ENCODE data around the gene PTMA. TPM values are rescaled to one million over a fixed set of nuclear protein-coding genes. Genes with fewer than 3 reads are reported as not detected.
A peak's percentile ranks its signal among the peaks of the same experiment; 100 is the strongest.

PTMA gene
- total RNA-seq, 1 experiment from 2014 or later, result 1,434 TPM

DNA sequence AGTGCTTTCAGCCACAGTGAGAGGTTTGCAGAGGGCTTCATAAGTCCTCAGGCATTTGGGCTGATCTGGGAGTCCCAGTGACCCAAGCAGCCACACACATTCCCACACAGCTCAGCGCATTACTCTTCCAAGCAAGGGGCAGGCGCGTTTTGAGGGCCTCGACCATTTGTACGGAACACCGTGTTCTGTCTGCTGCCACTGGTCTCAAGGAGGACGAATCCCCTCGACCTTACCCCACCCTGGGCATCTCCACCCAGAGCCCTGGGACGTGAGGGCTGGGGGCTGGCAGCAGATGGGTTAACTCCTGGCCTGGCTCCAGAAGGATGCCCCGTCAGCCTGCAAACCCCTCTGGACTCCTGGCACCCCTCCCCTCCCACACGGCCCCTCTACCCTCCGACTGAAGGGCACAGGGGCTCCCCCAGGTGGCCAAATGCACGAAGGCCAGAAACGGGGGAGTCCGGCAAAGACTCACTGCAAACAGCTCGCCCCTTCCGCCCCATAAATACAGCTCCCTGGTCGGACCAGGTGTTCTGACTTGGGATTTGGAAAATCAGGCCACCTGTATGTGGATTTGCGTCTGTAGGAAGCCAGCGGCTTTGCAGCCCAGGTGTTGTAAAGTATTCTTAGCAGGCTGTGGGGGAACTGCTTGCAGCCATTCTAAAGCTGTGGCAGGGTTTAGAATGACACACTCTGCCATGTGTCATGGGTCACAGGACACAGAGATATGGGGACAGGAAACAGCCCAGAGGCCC, 33.6 kb upstream of the PTMA start:
- DNase-seq (ENCODE audit: extremely low read depth, low read depth), result peak; percentile 57

DNA sequence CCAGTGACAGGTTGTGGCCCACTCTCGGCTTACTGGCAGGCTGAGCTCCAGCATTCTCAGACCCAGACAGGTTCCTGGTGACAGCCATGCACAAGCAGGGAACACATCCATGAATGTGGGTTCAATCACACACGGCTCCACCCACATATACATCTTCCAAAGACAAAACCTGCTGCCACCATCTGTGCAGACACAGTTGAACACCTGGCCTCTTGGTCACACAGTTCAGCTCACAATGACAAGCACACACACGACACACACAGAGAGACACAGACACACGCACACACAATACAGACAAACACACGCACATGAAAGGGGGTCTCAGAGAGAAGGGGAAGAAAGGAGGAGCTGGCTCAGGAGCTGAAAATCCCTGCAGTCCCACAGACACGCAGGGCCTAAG, 32.1 kb upstream of the PTMA start:
- DNase-seq (ENCODE audit: extremely low read depth, low read depth), result no peak

DNA sequence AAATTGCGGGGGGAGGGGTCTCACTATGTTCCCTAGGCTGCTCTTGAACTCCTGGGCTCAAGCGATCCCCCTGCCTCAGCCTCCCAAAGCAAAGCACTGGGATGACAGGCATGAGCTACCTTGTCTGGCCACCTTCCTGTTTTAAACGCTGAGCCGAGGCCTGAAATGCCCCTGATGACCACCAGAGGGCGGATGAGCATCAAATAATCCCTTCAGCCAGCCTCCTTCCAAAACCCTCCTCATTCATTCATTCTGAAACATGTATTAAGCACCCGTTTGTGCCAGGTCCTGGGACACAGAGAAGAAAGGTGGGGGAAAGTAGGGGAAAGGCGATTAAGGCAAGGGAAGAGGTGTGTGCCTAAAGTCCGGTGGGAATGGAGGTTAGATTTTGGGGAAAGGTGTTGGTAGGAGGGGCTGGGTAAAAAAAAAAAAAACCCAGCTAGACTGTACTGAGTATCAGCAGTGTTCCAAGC, 30.7 kb upstream of the PTMA start:
- peak; percentile 82 for DNase-seq (ENCODE audit: extremely low read depth, low read depth)

DNA sequence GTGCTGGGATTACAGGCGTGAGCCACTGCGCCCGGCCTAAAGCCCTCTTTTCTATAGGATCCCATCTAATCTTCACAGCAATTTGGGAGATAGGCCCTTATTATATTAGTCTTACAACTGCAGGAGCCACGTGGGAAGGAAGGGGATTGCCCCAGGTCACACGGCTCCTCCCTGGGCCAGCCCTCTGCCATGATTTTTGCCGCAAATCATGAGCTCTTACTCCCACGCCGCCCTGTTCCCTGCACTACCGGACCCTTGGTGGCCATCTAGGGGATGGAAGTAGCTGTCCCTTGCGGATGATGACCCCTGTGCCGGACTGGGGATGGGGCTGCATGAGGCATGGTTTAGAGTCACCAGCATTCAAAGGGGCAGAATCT, 28.4 kb upstream of the PTMA start:
- no peak for DNase-seq (ENCODE audit: extremely low read depth, low read depth)

DNA sequence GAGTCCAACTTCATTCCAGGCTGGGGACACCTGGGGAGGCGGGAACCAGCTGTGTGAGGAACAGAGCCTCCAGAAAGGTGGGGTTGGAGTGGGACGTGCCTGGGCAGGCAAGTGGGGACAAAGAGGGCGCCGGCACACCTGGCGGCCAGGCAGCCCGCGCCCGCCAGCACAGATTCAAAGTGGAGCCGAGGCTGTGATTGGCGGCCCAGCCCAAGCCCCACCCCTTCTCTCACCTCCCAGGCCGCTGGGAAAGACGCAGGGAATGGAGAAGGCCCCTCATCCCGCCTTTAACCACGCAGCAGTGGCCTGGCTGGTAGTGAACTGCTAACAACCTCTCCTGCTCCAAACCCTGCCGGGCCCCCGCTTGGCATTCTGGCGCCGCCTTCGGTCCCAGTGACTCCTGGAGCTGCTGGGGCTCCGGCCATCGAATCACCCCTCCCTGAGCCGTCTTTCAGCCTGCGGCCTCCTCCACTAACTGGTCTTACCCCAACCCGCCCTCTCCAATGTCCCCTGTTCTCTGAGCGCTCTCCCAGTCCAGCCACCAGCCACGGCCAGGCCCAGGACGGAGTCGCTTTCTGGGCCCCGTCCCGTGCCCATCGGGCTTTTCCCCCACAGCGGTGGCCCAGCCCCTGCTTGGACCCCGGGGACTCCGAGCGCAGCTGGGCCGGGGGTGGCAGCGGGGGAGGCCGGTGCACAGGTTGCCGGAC, 27.9 kb upstream of the PTMA start:
- DNase-seq (ENCODE audit: extremely low read depth, low read depth), result no peak

DNA sequence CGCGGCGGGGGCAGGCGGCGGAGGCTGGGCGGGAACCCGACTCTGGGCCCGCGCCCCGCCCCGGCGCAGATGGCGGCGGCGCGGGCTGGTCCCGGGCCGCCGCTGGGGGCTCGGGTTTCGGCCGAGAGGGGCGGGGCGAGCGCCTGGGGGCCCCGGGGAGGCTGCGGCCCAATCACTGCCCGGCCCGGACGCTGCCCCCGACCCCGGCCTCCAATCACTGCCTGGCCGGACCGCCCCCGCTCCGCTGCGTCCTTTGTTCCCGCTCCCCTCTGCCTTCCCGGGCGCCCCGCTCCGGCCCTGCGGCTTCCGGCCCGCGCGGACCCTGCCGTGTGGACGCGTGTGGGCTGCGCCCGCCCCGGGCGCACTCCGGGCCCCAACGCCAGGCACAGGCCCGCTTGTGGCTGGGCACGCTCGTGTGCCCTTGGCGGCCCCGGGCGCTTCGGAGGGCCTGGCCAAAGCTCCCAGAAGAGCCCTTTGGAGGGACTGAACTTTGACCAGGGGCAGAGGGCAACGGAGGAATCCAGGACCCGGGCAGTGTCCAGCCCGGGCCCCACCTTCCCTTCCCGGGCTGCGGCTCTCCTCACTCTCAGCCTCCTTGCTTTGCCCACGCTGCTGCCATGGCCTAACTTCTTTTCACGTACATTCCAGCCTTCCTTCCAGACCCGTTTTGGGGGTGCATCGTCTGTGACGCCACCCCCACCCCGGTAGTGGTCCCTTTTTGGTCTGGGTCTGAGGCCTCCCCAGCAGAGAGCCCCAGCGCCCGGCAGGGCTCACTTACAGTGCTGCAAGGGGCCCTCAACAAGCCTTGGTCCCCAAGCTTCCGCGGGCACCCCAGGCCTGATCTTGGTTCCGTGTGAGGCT, 27.1 kb upstream of the PTMA start:
- peak; percentile 64 for DNase-seq (ENCODE audit: extremely low read depth, low read depth)

DNA sequence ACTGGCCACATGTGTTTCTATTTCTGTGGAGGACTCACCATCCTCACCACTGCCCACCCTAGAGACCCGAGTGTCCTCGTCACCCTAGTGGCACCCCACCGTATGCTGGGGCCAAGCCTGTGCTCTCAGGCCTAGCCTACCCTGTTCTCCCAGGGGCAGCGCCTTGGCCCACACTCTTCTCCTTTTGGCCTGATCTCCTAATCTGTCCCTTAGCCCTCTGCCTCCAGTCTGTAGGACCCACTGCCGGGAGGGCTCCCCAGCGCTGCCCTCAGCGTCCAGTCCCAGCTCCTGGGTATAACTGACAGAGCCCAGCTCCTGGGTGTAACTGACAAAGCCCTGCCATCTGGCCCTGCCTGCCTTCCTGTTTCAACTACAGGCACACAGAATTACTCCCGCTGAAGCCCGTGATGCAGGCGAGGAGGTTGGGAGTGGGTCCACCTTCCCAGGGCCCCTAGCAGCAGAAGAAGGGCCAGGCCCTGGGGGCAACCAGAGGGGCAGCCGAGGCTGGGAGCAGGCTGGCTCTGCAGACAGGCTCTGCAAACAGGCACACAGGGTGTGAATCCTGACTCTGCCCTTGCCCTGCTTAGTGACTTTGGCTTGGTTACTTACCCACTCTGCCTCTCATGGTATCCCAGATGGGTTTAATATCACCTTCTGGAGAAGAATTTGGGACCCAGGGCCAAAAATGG, 25.6 kb upstream of the PTMA start:
- DNase-seq (ENCODE audit: extremely low read depth, low read depth), result no peak

DNA sequence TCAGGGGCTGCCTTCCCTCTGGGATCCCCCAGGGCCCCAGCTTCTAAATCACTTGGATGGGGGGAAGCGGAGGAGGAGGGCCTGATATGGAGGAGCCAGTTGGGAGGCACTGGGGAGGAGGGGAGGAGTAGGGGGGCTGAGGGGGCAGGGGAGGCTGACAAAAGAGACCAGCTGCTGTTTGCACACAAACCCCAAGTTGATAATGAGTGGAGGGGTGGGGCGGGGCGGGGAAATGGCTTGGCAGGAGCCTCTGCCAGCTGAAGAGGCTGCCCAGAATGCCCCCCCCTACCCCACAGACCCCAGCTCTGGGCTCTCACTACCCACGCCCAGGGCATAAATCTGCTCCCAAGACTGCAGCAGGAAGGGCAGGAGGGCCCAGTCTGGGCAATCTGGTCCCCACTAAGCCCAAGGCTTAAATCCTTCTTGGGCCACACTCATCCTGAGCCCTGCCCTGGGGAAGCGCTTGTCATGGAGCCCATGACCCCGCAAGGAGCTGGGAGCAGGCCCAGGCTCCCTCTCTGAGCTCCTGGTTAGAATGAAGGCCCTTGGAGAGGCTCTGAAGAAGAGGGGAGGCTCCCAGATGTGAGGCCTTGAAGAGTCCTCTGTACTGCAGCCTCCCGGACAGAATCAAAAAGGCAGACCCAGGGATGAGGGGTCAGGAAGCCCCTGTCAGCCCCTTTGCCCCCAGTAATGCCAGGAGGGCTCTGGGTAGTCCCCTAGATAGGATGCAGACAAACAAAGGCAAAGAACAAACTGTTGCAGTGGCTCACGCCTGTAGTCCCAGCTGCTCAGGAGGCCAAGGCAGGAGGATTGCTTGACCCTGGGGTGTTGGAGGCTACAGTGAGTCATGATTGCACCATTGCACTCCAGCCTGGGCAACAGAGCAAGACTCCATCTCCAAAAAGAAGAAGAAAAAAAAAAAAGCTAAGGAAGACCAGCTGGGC, 24.8 kb upstream of the PTMA start:
- DNase-seq (ENCODE audit: extremely low read depth, low read depth), result no peak

DNA sequence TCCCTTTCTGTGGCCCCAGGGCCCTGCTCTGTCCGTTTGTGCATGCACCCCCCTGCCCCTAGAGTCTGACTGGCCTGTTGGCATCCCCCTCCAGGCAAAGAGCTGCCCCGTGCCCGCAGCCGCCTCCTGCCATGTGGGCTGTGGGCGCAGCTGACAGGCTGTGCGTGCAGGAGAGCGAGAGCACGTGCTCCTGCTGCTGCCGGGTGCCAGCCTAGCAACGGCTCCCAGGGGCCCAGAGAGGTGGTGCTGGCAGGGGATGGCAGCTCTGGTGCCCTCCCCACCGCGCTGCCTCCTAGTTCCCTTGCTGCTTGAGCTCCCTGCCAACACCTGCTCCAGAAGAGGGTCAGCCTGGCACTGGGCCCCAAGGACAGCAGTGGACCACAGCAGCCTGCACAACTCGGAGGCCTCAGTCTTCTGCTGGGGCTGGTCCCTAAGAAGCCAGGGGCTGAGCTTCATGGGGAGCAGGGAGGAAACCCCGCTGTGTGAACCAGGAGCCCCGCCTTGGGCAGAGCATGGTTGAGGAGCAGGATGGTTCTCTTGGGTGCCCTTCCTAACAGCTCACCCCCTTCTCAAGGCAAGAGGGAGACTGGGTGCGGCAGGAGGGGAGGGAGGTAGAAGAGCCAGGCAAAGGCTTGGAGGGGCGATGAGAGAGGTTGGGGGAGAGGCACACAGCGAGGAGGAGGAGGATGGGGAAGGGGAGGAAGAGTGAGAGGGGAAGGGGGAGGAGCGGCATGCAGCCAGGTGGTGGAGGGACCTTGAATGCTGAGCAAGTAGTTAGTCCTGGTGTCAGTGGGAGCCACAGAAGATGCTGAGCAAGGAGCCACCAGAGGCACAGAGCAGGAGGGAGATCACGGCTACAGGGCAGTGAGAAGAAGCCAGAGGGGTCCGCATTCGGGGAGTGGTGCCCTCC, 23.8 kb upstream of the PTMA start:
- DNase-seq (ENCODE audit: extremely low read depth, low read depth), result no peak

DNA sequence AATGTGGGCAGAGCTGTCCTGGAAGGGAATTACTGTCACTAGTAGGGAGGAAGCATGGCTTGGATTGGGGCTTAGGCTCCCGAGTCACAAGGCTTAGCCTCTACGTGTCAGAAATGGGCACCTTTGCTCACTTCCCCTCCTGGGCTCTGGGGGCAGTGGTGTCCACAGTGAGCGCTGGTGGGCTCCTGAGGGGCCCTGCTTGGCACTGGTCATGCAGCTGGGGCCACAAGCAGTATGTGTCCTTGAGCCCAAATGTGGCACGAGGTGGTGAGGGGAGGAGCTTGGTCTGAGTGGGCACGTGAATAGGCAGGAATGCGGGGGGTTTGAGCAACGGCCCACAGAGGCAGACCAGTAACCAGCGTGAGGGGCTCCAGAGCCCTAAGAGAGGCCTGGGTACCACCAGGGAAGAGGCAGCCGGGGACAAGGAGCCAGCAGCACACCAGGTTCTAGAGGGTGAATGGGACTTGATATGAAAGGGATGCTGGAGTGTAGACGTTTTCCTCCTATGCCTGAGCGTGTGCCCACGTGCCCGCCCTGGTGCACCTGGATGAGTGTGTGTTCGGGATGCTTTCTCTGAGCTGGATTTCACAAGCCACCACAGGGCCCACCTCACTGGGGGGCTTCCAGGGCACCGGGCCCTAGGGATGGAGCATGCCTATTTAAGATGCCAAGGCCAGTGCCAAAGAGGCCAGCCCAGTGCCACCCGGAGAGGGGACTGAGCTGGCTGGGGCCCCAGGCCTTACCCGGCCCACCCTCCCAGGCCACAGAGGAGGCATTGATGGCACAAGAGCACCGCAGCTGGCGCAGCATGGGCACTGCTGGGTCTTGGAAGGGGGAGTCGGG, 22.8 kb upstream of the PTMA start:
- DNase-seq (ENCODE audit: extremely low read depth, low read depth), result no peak

DNA sequence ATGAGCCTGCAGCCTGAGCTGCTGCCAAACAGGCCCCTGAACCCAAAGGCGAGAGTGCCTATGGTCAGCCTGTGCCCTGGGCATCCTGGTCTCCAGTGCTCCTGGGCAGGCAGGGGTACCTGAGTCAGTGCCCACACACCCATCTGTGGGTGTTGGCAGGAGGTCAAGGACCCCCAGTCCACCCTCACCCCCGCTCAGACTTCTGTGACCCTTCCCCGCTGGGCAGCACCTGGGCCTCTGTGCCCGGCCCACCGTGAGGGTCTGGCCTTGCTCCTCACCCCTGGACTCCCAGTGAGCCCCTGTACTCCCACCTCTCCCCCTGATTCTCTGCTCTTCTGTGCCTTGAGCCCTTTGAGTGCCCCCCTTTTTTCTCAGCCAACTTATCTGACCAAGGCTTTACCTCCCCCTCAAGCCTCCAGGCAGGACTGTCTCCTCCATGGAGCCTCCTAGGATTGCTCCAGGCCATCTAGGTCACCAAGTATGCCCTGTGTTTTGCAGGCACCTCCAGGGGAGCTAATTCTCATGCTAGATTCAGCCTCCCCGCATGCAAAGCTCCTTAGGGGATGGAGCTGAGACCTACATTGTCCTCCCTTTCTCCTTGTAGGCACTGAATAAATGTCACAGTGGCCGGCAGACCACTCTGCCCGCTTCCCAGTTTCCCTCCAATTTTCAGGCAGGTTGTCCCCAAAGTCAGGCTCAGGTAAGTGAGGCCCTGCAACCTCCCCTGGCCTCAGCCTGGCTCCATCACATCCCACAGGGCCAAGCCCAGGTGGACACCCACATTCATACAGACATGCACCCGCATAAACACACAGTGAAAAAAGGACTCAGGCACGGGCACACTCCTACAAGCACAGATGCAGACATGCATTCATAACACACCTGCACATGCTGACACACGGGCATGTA, 21.9 kb upstream of the PTMA start:
- no peak for DNase-seq (ENCODE audit: extremely low read depth, low read depth)

DNA sequence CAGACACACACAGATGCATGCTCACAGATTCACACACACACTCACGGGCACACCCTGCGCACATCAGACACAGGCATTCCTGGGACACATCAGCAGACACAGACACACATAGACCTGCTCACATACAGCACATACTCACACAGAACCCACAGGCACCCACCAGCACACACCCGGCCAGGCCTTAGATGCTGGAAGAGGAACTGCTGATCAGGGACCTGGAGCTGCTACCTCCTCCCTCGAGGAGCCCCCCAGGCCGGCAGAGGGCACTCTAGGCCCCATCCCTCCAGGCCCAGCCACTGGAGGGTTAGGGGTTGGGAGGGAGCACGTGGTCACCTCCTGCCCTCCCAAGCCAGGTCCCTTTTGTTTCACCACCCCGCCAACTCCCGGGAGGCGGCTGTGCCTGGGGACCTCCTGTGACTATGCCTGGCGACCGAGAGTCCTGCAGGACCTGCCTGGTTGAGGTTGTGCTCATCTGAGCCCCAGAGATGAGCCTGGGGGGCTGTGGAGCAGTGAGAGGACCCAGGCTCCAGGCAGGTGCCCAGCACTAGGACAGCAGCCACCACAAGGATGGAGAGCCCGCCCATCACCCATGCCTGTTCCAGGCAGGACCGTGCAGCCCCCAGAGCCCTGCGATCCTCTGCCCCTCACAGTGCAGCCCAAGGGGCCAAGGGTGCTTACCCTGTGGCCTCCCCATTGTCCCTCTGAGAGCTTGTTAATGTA, 21.0 kb upstream of the PTMA start:
- DNase-seq (ENCODE audit: extremely low read depth, low read depth), result peak; percentile 70

DNA sequence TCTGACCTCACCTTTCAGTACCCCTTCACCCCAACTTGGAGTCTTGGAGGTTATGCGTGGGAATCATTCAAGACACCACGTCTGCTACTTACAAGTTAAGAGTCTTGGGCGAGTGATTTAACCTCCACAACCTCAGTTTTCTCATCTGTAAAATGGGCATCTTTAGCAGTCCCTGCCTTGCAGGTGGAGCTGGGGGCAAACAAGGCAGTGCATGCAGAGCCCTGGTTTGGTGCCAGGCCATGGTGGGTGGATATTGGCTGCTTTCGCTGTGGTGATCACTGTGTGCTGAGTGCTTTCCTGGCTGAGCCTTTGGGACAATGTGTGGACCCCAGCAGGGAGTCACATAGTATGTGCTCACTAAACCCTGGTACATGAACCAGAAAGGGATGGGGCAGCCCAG, 20.4 kb upstream of the PTMA start:
- no peak for DNase-seq (ENCODE audit: extremely low read depth, low read depth)

DNA sequence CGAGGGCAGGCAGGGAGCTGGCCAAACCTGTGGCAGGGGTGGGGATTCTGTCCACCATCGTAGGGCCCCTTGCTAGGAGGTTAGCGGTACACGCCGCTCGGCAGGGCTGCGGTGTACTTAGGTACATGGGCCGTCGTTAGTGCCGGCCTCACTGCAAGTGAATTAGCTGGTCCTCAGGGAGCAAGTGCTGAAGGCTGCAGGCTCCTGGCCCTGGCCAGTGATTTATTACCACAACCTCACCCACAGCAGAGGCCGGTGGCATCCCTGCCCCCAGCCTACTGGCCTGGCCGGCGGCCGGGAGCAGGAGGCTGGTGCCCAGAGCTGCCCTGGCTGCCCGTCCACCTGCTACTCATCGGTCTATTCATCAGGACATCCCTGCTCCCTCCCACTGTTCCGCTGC, 19.6 kb upstream of the PTMA start:
- DNase-seq (ENCODE audit: extremely low read depth, low read depth), result no peak

DNA sequence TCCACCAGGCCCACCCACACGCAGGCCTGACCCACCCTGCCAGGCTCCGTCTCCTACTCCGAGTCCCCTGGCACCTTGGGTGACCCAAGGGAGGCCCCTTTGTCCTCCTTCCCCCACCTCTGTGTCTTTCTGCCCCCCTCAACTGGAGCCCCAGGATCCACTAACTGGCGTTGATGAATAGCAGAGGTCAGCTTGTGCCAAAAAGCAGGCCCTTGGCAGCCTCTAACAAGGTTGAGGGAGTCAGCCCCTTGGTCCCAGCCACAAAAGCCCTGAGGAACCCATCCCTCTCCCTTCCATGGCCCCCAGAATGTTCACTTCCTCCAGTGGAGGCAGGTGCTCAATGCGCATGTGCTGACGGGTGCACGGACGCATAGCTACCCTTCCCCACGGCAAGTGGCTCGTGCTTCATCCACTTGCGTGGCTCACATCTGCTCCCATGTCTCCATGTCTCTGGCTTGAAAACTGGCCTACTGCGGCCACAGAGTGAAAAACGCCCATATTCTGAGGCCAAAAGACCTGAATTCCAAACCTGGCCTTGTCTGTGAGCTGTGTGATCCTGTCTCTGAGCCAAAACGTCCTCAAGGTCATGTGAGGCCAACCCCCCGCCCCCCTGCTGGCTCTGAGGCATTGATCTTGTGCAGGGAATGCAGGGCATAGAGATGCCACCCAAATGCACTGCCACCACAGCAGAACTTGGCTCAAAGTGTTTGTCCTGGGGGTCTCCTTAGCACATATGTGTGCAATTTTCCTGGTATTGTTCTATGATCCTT, 19.0 kb upstream of the PTMA start:
- DNase-seq (ENCODE audit: extremely low read depth, low read depth), result no peak
